IMR-90 (cell line): ENCODE measurements around the gene SRXN1.

Experiments used
- CEBPB ChIP-seq: IDR thresholded peaks from 2 replicates; pipeline ENCODE4 v1.6.1; 2012; ENCODE audit warnings: low read depth, low read length, improper control_type of control experiment
- MAFK ChIP-seq: IDR thresholded peaks from 2 replicates; pipeline ENCODE4 v1.6.1; 2012; ENCODE audit warnings: low read depth, low read length, improper control_type of control experiment
- MAZ ChIP-seq: IDR thresholded peaks from 2 replicates; pipeline ENCODE4 v1.6.1; 2012; ENCODE audit warnings: low read depth, mild to moderate bottlenecking, low read length, improper control_type of control experiment, moderate library complexity, borderline replicate concordance
- MXI1 ChIP-seq: IDR thresholded peaks from 2 replicates; pipeline ENCODE4 v1.6.1; 2012; ENCODE audit warnings: low read depth, mild to moderate bottlenecking, low read length, moderate library complexity, borderline replicate concordance
- POLR2A ChIP-seq: IDR thresholded peaks from 2 replicates; pipeline ENCODE4 v1.6.1; 2012; ENCODE audit warnings: mild to moderate bottlenecking, low read depth, low read length
- RAD21 ChIP-seq: IDR thresholded peaks from 2 replicates; pipeline ENCODE4 v1.6.1; 2012; ENCODE audit warnings: low read length, improper control_type of control experiment
- RCOR1 ChIP-seq: IDR thresholded peaks from 2 replicates; pipeline ENCODE4 v1.6.1; 2012; ENCODE audit warnings: mild to moderate bottlenecking, low read length, improper control_type of control experiment; ENCODE audit not compliant: insufficient replicate concordance
- RFX5 ChIP-seq: IDR thresholded peaks from 2 replicates; pipeline ENCODE4 v1.8.0; 2012; ENCODE audit warnings: low read depth, mild to moderate bottlenecking, low read length, moderate library complexity
- SMC3 ChIP-seq: fragments of 150-350 bp; IDR thresholded peaks from 2 replicates; pipeline ENCODE4 v1.6.1; 2016; ENCODE audit warnings: low read depth, mild to moderate bottlenecking, antibody characterized with exemption, low read length, moderate library complexity
- TF ChIP-seq, protein P1 (sequence below): conservative IDR thresholded peaks from 2 replicates; pipeline ENCODE4 v1.5.1; 2012; ENCODE audit warnings: mild to moderate bottlenecking, low read depth, low read length, improper control_type of control experiment

DNA sequence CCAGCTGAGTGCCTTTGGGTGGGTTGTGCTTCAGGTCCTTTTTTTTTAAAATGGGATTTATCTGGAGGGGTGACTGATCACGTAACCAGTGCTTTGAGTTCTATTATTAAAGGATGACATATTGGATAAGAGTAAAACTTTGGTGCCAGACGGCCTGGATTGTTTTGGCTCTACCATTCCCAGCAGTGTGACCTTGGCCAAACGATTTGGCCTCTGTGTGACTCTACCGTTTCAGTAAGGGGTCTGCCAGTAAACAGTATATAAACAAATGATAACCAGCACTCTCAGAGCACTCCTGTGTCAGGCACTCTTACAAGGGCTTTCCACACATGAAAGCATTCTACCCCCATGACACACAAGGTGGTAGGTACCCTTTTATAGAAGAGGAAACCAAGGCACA is 13.9 kb upstream of the SRXN1 start:
- TF ChIP-seq POLR2A = no peak
- TF ChIP-seq SMC3 = no peak
- TF ChIP-seq, protein P1, sequence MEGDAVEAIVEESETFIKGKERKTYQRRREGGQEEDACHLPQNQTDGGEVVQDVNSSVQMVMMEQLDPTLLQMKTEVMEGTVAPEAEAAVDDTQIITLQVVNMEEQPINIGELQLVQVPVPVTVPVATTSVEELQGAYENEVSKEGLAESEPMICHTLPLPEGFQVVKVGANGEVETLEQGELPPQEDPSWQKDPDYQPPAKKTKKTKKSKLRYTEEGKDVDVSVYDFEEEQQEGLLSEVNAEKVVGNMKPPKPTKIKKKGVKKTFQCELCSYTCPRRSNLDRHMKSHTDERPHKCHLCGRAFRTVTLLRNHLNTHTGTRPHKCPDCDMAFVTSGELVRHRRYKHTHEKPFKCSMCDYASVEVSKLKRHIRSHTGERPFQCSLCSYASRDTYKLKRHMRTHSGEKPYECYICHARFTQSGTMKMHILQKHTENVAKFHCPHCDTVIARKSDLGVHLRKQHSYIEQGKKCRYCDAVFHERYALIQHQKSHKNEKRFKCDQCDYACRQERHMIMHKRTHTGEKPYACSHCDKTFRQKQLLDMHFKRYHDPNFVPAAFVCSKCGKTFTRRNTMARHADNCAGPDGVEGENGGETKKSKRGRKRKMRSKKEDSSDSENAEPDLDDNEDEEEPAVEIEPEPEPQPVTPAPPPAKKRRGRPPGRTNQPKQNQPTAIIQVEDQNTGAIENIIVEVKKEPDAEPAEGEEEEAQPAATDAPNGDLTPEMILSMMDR = no peak
- TF ChIP-seq MXI1 = no peak
- no peak for TF ChIP-seq RCOR1
- TF ChIP-seq MAFK = no peak
- TF ChIP-seq CEBPB = no peak
- TF ChIP-seq RAD21 = no peak
- no peak for TF ChIP-seq RFX5
- no peak for TF ChIP-seq MAZ
